ENCODE data around the gene ARID3B.

The ARID3B gene

GRCh38 chr15:74609938-74610301 lies 68.9 kb downstream of the ARID3B start:
- no peak for DNase-seq

GRCh38 chr15:74610302-74610951 lies 69.4 kb downstream of the ARID3B start:
- DNase-seq = no peak

- DNase-seq = no peak
Observed at GRCh38 chr15:74611341-74611740, 70.3 kb downstream of the ARID3B start.

- no peak for DNase-seq
Observed at GRCh38 chr15:74611834-74612233, 70.8 kb downstream of the ARID3B start.

- DNase-seq = no peak
Observed at GRCh38 chr15:74612677-74613076, 71.7 kb downstream of the ARID3B start.

- DNase-seq = no peak
Observed at GRCh38 chr15:74613089-74613952, 72.3 kb downstream of the ARID3B start.

- no peak for DNase-seq
Observed at GRCh38 chr15:74613953-74614743, 73.1 kb downstream of the ARID3B start.

- peak; percentile 37 to 70 for DNase-seq
Observed at GRCh38 chr15:74614744-74615507, 73.9 kb downstream of the ARID3B start.

- peak; percentile 92 to 93 for DNase-seq
Observed at GRCh38 chr15:74615508-74616365, 74.7 kb downstream of the ARID3B start, which contains the start of gene CLK3. CLK3 (plus strand) TSS chr15:74615836; CDS start chr15:74619197, 3,361 bp downstream.

GRCh38 chr15:74616366-74616939 lies 75.4 kb downstream of the ARID3B start:
- peak; percentile 56 to 60 for DNase-seq

- DNase-seq = no peak
Observed at GRCh38 chr15:74616996-74617395, 76.0 kb downstream of the ARID3B start.

GRCh38 chr15:74618841-74619596 lies 78.0 kb downstream of the ARID3B start:
- no peak for DNase-seq

- DNase-seq = no peak
Observed at GRCh38 chr15:74619916-74620635, 79.1 kb downstream of the ARID3B start.

GRCh38 chr15:74620636-74621545 lies 79.9 kb downstream of the ARID3B start:
- peak; percentile 84 to 94 for DNase-seq

GRCh38 chr15:74621546-74621920 lies 80.5 kb downstream of the ARID3B start:
- DNase-seq = no peak

GRCh38 chr15:74621936-74622335 lies 80.9 kb downstream of the ARID3B start:
- no peak for DNase-seq

- DNase-seq = no peak
Observed at GRCh38 chr15:74622758-74623157, 81.7 kb downstream of the ARID3B start.

- no peak for DNase-seq
Observed at GRCh38 chr15:74624020-74624602, 83.1 kb downstream of the ARID3B start.
